GM21723 (cell line): ENCODE measurements around the gene HEMGN.
"Not testable (repeated sequence)": the region's sequence is repeated elsewhere in the genome, so short reads cannot be mapped to it uniquely, and the experiment has no call there.

Experiments
- ATAC-seq: cut with Tn5 transposase; IDR thresholded peaks from one replicate; pipeline ENCODE4 v1.9.1; 2021; ENCODE audit warnings: mild to moderate bottlenecking, moderate library complexity; ENCODE audit not compliant: unreplicated experiment

HEMGN gene

GRCh38 chr9:97938081-97938644 lies at the start of gene HEMGN:
Gene HEMGN, minus strand, starts transcription at chr9:97938172. Its CDS starts 36 bp downstream, at chr9:97938136.
- ATAC-seq: peak; percentile 62

- no peak for ATAC-seq
These were observed 49.5 kb upstream of the HEMGN start for GRCh38 chr9:97987487-97987886.

- no peak for ATAC-seq
These were observed 47.3 kb upstream of the HEMGN start for GRCh38 chr9:97985058-97985861.

- ATAC-seq: peak; percentile 24
These were observed 46.5 kb upstream of the HEMGN start for GRCh38 chr9:97984188-97985057.

- ATAC-seq: peak; percentile 7
These were observed 45.7 kb upstream of the HEMGN start for GRCh38 chr9:97983589-97984187.

- ATAC-seq: peak; percentile 72
These were observed 45.0 kb upstream of the HEMGN start, which contains the start of gene ANP32B for GRCh38 chr9:97982683-97983588. Gene ANP32B, plus strand, starts transcription at chr9:97983341. Its CDS starts 215 bp downstream, at chr9:97983556.

GRCh38 chr9:97981846-97982682 lies 44.1 kb upstream of the HEMGN start:
- no peak for ATAC-seq

GRCh38 chr9:97980918-97981845 lies 43.2 kb upstream of the HEMGN start:
- no peak for ATAC-seq

GRCh38 chr9:97980479-97980803 lies 42.5 kb upstream of the HEMGN start:
- no peak for ATAC-seq

GRCh38 chr9:97979788-97980478 lies 42.0 kb upstream of the HEMGN start:
- ATAC-seq: no peak

- ATAC-seq: no peak
These were observed 40.6 kb upstream of the HEMGN start for GRCh38 chr9:97978371-97979130.

- ATAC-seq: not testable (repeated sequence)
These were observed 38.7 kb upstream of the HEMGN start for GRCh38 chr9:97976633-97977032.

GRCh38 chr9:97975376-97975775 lies 37.4 kb upstream of the HEMGN start:
- no peak for ATAC-seq

- ATAC-seq: no peak
These were observed 34.8 kb upstream of the HEMGN start for GRCh38 chr9:97972753-97973152.

GRCh38 chr9:97970165-97970564 lies 32.2 kb upstream of the HEMGN start:
- ATAC-seq: no peak

GRCh38 chr9:97969014-97969413 lies 31.0 kb upstream of the HEMGN start:
- ATAC-seq: no peak

- ATAC-seq: no peak
These were observed 28.5 kb upstream of the HEMGN start for GRCh38 chr9:97966493-97966892.
